Measurements from ENCODE around the gene PIGB.

GRCh38 chr15:55288006-55288717 lies 30.9 kb upstream of the PIGB start:
- TF ChIP-seq POLR2A (IDR thresholded peaks at IDR 0.05; ENCODE audit: low read length) = no peak
- no peak for TF ChIP-seq GATA1 (IDR thresholded peaks at IDR 0.05; ENCODE audit: low read depth, low read length)
